HepG2 (cell line): ENCODE measurements around the gene BPIFB2. TPM values are rescaled to one million over a fixed set of nuclear protein-coding genes. Genes with fewer than 3 reads are reported as not detected.
A peak's percentile ranks its signal among the peaks of the same experiment; 100 is the strongest.

Source experiments
- ATAC-seq: fragments of 200-7000 bp; cut with Tn5 transposase; 3 replicates; pipeline ENCODE4 v1.9.1; 2020; ENCODE audit warnings: mild to moderate bottlenecking, moderate library complexity
- BruUV-seq: library from RNA; stranded (reverse); fragments of 400-500 nt; replicated peaks from 2 replicates; lab custom pipeline; 2021; lab: Mats Ljungman, UMichigan
- CTCF ChIA-PET: fragments of 300-600 bp; formaldehyde crosslinking; extraction: SDS; loops from one replicate; lab custom pipeline; 2021; ENCODE audit warnings: low total read pairs, inconsistent platforms, low intra/inter-chr PET ratio; lab: Yijun Ruan, JAX
- POLR2A ChIA-PET: fragments of 350-600 bp; sonication (Branson Sonifier 250); formaldehyde crosslinking; loops from one replicate; lab custom pipeline; 2020; ENCODE audit warnings: antibody characterized with exemption, inconsistent platforms; lab: Yijun Ruan, JAX
- DNase-seq: peaks from one replicate; pipeline ENCODE4 v3.0.0-alpha.2; 2015; ENCODE audit warnings: low spot score
- FAIRE-seq: peaks from 3 replicates; lab custom pipeline; 2011; peaks lifted over from hg19 to GRCh38; lab: Jason Lieb, UNC
- H2AFZ ChIP-seq: one replicate; pipeline ENCODE4 v1.6.1; 2011; ENCODE audit warnings: low read length, inconsistent platforms
- H3K27ac ChIP-seq: fragments of 300-600 bp; 3 replicates; pipeline ENCODE4 v1.8.0; 2011; ENCODE audit warnings: mixed run types, mild to moderate bottlenecking, mixed read lengths, low read length, inconsistent platforms; ENCODE audit not compliant: insufficient read depth; ENCODE audit errors: extremely low read length
- H3K27me3 ChIP-seq, 2 experiments: fragments of 200-600 bp in 1 of 2; 2 replicates in 1 of 2; 3 replicates in 1 of 2; pipeline versions ENCODE4 v1.6.0 to v1.8.0; 2011; ENCODE audit warnings: low read length in 2 of 2, mild to moderate bottlenecking in 2 of 2, moderate library complexity in 2 of 2, inconsistent platforms in 1 of 2; ENCODE audit not compliant: insufficient read depth in 2 of 2, control insufficient read depth in 1 of 2
- H3K36me3 ChIP-seq, 2 experiments: fragments of 200-600 bp in 1 of 2; replicated peaks in 1 of 2; 2 replicates in 1 of 2; 3 replicates in 1 of 2; pipeline versions ENCODE4 v1.5.1 to v1.8.0; 2011; ENCODE audit warnings: low read length in 2 of 2, inconsistent platforms in 1 of 2; ENCODE audit not compliant: insufficient read depth in 2 of 2, control insufficient read depth in 1 of 2
- H3K4me1 ChIP-seq: 2 replicates; pipeline ENCODE4 v1.5.1; 2012; ENCODE audit warnings: low read length, inconsistent platforms; ENCODE audit not compliant: insufficient read depth
- H3K4me2 ChIP-seq: 2 replicates; pipeline ENCODE4 v1.6.0; 2011; ENCODE audit warnings: low read depth, low read length, inconsistent platforms
- H3K4me3 ChIP-seq, 3 experiments: fragments of 200-600 bp in 1 of 3; sonication (generic), shearing (Covaris generic) in 1 of 3; replicated peaks in 1 of 3; 2 replicates each; pipeline ENCODE4 v1.5.1; 2011 to 2016; ENCODE audit warnings: low read length in 3 of 3, inconsistent platforms in 2 of 3, low read depth in 2 of 3, mild to moderate bottlenecking in 2 of 3, control low read depth in 1 of 3, mixed read lengths in 1 of 3; ENCODE audit not compliant: insufficient read depth in 1 of 3
- H3K79me2 ChIP-seq: one replicate; pipeline ENCODE4 v1.6.1; 2011; ENCODE audit warnings: low read length, inconsistent platforms; ENCODE audit not compliant: insufficient read depth
- H3K9ac ChIP-seq: 2 replicates; pipeline ENCODE4 v1.6.0; 2011; ENCODE audit warnings: mild to moderate bottlenecking, low read depth, low read length, inconsistent platforms; ENCODE audit not compliant: insufficient read depth
- H3K9me3 ChIP-seq: 2 replicates; pipeline ENCODE4 v1.5.1; 2012; ENCODE audit warnings: mild to moderate bottlenecking, low read length
- H4K20me1 ChIP-seq: 2 replicates; pipeline ENCODE4 v1.6.0; 2011; ENCODE audit warnings: inconsistent platforms, mild to moderate bottlenecking, low read length, moderate library complexity; ENCODE audit not compliant: insufficient read depth
- SUZ12 ChIP-seq: fragments of 150-350 bp; IDR thresholded peaks from 2 replicates; pipeline ENCODE4 v1.6.1; 2014; ENCODE audit warnings: low read depth, low read length
- ZC3H13 ChIP-seq: sonication (generic); formaldehyde crosslinking; IDR thresholded peaks from 2 replicates; pipeline ENCODE4 v1.8.1; 2023; ENCODE audit warnings: mild to moderate bottlenecking, missing genetic modification reagents, moderate library complexity
- ZNF12 ChIP-seq: sonication (generic); formaldehyde crosslinking; IDR thresholded peaks from 2 replicates; pipeline ENCODE4 v1.5.0; 2020; ENCODE audit warnings: missing genetic modification reagents
- ZNF225 ChIP-seq: sonication (generic); formaldehyde crosslinking; IDR thresholded peaks from 2 replicates; pipeline ENCODE4 v1.4.0; 2020; ENCODE audit warnings: mild to moderate bottlenecking, missing genetic modification reagents
- ZNF629 ChIP-seq: sonication (generic); formaldehyde crosslinking; conservative IDR thresholded peaks from 2 replicates; pipeline ENCODE4 v1.5.0; 2020; ENCODE audit warnings: missing genetic modification reagents
- ZNF878 ChIP-seq: sonication (generic); formaldehyde crosslinking; IDR thresholded peaks from 2 replicates; pipeline ENCODE4 v1.8.1; 2023; ENCODE audit warnings: mild to moderate bottlenecking, missing genetic modification reagents, moderate library complexity
- WGBS: methylation state at CpG from one replicate; pipeline ENCODE4 v1.1.6; 2017; ENCODE audit warnings: low lambda C conversion rate; 5-methylcytosine and 5-hydroxymethylcytosine counted together
- in situ Hi-C: cut with HindIII; loops from 2 replicates; pipeline ENCODE4 v1.10.0; 2017; ENCODE audit warnings: low pct_unique_long_range_greater_than_20kb; ENCODE audit not compliant: extremely low pct_ligation_motif_present
- intact Hi-C: fragments of 100-400 bp; cut with micrococcal nuclease; formaldehyde crosslinking; loops from one replicate; pipeline ENCODE4 v1.10.0; 2022; ENCODE audit not compliant: unreplicated experiment
- polyA plus RNA-seq, 8 experiments: library from polyadenylated mRNA; depleted of rRNA in 3 of 8; stranded (reverse) in 7 of 8; unstranded in 1 of 8; fragments of >200 nt; fragmentation: Illumina TruSeq in 4 of 8; extraction: Trizol in 4 of 8; gene quantifications; 2 replicates each; pipeline versions ENCODE4 v1.2.1 to v1.2.3, GENCODE V29; 2011 to 2016; ENCODE audit warnings: low read depth in 4 of 8, missing spikeins in 1 of 8, mixed read lengths in 1 of 8; ENCODE audit not compliant: insufficient read depth in 1 of 8
- total RNA-seq, 5 experiments: library from RNA; depleted of rRNA; stranded (reverse); fragments of >200 nt; fragmentation: Illumina TruSeq; extraction: Trizol; gene quantifications; 2 replicates each; pipeline ENCODE4 v1.2.3, GENCODE V29; 2016; ENCODE audit warnings: low read depth in 1 of 5
- TF ChIP-seq, protein P1 (sequence below): sonication (generic); formaldehyde crosslinking; IDR thresholded peaks from 2 replicates; pipeline ENCODE4 v1.9.0; 2022; ENCODE audit warnings: missing genetic modification reagents, mild to moderate bottlenecking, borderline replicate concordance
- TF ChIP-seq, protein P2 (sequence below): sonication (generic); formaldehyde crosslinking; IDR thresholded peaks from 2 replicates; pipeline ENCODE4 v1.4.0; 2020; ENCODE audit warnings: missing genetic modification reagents

The BPIFB2 gene
- total and polyA plus RNA-seq, 2 of the 13 experiments (the other 11 are each of a cell fraction or from before 2014, with no cell fraction given) = 54.5 to 902 TPM

DNA sequence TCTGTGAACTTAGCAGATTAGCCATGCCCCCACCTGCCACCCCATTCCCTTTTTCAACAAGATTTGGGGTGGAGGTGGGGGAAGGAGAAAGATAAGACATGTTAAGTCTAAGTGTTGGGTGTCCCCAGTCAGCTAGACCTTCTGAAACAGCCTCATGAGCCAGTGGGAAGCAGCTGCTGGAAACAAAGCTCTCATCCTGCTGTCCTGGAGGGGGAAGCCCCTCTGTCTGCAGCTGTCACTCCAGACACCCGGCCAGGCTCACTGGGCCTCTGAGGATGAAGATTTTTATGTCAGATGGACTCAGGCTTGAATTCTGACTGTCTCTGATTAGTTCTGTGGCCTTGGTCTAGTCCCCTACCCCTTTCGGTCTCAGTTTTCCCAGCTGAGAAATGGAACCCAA is 47.3 kb downstream of the BPIFB2 start:
- Histone ChIP-seq H4K20me1 (no peaks in the 10 kb centered on the region), H3K9me3 (no peaks in the 10 kb centered on the region), H2AFZ (no peak overlapping the region), H3K79me2 (no peaks in the 10 kb centered on the region), H3K27ac (no peak overlapping the region), H3K4me3 (no peak overlapping the region), H3K4me1 (peaks cover 17% of the 10 kb centered on the region), H3K4me2 (no peak overlapping the region), H3K9ac (no peak overlapping the region), H3K36me3 (no peaks in the 10 kb centered on the region), H3K27me3 (peaks cover 1 to 46% of the 10 kb centered on the region in 2 experiments; a peak in 4 of 5 replicates)
- POLR2A ChIA-PET = no interaction called here
- WGBS = 41% methylated on average over 2 of the region's 2 CpGs
- in situ Hi-C loops = no loop called here
- ATAC-seq (no peak), DNase-seq (no peak), FAIRE-seq (no peak)
- BruUV-seq = no TSS peak
- intact Hi-C loops = no loop called here
- TF ChIP-seq ZNF629 (CRISPR knock-in tag) = peak; percentile 68
- TF ChIP-seq ZNF878 = no peak
- CTCF ChIA-PET = no interaction called here

DNA sequence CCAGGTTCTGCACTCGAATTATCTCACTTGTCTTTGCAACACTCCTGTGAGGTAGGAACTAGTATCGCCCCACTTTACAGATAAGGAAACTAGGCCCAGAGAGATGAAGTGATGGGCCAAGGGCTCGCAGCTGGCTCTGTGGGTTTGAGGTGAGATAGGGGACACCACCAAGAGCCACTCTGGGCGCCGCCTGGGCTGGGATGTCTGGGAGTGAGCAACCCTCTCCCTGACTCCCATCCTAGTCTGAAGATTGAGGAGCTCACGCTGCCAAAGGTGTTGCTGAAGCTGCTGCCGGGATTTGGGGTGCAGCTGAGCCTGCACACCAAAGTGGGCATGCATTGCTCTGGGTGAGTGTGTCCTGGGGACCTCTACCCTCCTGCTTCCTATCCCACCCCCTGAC is 51.6 kb downstream of the BPIFB2 start:
- FAIRE-seq (no peak), DNase-seq (no peak), ATAC-seq (no peak)
- no TSS peak for BruUV-seq
- Histone ChIP-seq H3K9me3 (no peaks in the 10 kb centered on the region), H3K4me3 (no peak overlapping the region), H3K4me2 (no peak overlapping the region), H3K79me2 (no peaks in the 10 kb centered on the region), H3K36me3 (no peaks in the 10 kb centered on the region), H3K27ac (no peak overlapping the region), H3K4me1 (no peaks in the 10 kb centered on the region), H4K20me1 (no peaks in the 10 kb centered on the region), H2AFZ (no peak overlapping the region), H3K9ac (no peak overlapping the region), H3K27me3 (peaks cover 4 to 55% of the 10 kb centered on the region in 2 experiments; a peak in 4 of 5 replicates)
- TF ChIP-seq, protein P1, sequence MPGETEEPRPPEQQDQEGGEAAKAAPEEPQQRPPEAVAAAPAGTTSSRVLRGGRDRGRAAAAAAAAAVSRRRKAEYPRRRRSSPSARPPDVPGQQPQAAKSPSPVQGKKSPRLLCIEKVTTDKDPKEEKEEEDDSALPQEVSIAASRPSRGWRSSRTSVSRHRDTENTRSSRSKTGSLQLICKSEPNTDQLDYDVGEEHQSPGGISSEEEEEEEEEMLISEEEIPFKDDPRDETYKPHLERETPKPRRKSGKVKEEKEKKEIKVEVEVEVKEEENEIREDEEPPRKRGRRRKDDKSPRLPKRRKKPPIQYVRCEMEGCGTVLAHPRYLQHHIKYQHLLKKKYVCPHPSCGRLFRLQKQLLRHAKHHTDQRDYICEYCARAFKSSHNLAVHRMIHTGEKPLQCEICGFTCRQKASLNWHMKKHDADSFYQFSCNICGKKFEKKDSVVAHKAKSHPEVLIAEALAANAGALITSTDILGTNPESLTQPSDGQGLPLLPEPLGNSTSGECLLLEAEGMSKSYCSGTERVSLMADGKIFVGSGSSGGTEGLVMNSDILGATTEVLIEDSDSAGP (CRISPR knock-in tag) = peak; percentile 2; the same call in 1 of the 2 replicates
- no peak for TF ChIP-seq SUZ12
- TF ChIP-seq, protein P2, sequence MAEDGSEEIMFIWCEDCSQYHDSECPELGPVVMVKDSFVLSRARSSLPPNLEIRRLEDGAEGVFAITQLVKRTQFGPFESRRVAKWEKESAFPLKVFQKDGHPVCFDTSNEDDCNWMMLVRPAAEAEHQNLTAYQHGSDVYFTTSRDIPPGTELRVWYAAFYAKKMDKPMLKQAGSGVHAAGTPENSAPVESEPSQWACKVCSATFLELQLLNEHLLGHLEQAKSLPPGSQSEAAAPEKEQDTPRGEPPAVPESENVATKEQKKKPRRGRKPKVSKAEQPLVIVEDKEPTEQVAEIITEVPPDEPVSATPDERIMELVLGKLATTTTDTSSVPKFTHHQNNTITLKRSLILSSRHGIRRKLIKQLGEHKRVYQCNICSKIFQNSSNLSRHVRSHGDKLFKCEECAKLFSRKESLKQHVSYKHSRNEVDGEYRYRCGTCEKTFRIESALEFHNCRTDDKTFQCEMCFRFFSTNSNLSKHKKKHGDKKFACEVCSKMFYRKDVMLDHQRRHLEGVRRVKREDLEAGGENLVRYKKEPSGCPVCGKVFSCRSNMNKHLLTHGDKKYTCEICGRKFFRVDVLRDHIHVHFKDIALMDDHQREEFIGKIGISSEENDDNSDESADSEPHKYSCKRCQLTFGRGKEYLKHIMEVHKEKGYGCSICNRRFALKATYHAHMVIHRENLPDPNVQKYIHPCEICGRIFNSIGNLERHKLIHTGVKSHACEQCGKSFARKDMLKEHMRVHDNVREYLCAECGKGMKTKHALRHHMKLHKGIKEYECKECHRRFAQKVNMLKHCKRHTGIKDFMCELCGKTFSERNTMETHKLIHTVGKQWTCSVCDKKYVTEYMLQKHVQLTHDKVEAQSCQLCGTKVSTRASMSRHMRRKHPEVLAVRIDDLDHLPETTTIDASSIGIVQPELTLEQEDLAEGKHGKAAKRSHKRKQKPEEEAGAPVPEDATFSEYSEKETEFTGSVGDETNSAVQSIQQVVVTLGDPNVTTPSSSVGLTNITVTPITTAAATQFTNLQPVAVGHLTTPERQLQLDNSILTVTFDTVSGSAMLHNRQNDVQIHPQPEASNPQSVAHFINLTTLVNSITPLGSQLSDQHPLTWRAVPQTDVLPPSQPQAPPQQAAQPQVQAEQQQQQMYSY (CRISPR knock-in tag) = no peak
- 0 out of 2 replicates have a peak, but pooled peaks have one; percentile 1 for TF ChIP-seq ZNF225 (CRISPR knock-in tag)
- TF ChIP-seq ZNF12 (CRISPR knock-in tag) = no peak
- TF ChIP-seq ZC3H13 (CRISPR knock-in tag) = no peak
- CTCF ChIA-PET = no interaction called here
- POLR2A ChIA-PET = no interaction called here
- intact Hi-C loops = no loop called here
- in situ Hi-C loops = no loop called here
- WGBS = 29% methylated on average over 7 of the region's 7 CpGs
